ENCODE results near the gene UTF1. TPM values are rescaled to one million over a fixed set of nuclear protein-coding genes. Genes with fewer than 3 reads are reported as not detected.
"Not testable (repeated sequence)": the region's sequence is repeated elsewhere in the genome, so short reads cannot be mapped to it uniquely, and the experiment has no call there.

UTF1 gene
- total RNA-seq, 2 donors from 2014 or later: 1.5 TPM; not detected in 1

DNA sequence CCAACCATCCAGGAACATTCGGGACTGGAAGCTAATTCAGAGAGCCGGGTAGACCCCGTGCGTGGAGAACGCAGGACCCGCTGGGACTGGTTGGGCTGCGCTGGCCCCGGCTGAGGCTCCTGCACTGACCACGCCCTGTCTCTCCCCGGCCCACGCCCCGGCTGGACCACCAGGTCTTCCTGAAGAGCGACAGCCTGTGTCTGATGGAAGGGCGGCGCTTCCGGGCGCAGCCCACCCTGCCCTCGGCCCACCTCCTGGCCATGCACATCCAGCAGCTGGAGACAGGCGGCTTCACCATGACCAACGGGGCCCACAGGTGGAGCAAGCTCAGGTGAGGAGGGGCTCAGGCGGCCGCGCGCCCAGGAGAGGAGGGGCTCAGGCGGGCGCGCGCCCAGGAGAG, 10.2 kb upstream of the UTF1 start:
- H3K4me3 Mint-ChIP-seq: peak overlapping the region; percentile 42
- Histone ChIP-seq H3K4me1 (ENCODE audit: control insufficient read depth, insufficient read depth, low read length) (no peaks in the 10 kb centered on the region), H3K27me3 (ENCODE audit: control insufficient read depth, insufficient read depth, low read length, poor library complexity, severe bottlenecking) (peaks cover 4% of the 10 kb centered on the region), H3K36me3 (ENCODE audit: control insufficient read depth, insufficient read depth, low read length) (no peaks in the 10 kb centered on the region), H3K4me3 (ENCODE audit: low read length) (no peak overlapping the region), H3K27ac (ENCODE audit: low read depth, low read length) (no peak overlapping the region), H3K9me3 (ENCODE audit: control insufficient read depth, low read length) (no peaks in the 10 kb centered on the region), H3K9ac (ENCODE audit: extremely low read depth, low read length, poor library complexity, severe bottlenecking) (no peak overlapping the region)
- no peaks in the 10 kb centered on the region for H3K9me3 Mint-ChIP-seq
- 36 to 44% methylated on average over 15 to 27 of the region's 28 CpGs for WGBS, 2 experiments (ENCODE audit: insufficient coverage in 1 of 2, insufficient read length in 1 of 2)
- H3K36me3 Mint-ChIP-seq (ENCODE audit: low read depth): no peaks in the 10 kb centered on the region
- peaks cover 2% of the 10 kb centered on the region for H3K4me1 Mint-ChIP-seq
- DNase-seq: peak; percentile 91
- TF ChIP-seq CTCF (conservative IDR thresholded peaks at IDR 0.05): no peak
- H3K27ac Mint-ChIP-seq: no peak overlapping the region
- peaks cover 6% of the 10 kb centered on the region for H3K27me3 Mint-ChIP-seq (ENCODE audit: insufficient read depth)

DNA sequence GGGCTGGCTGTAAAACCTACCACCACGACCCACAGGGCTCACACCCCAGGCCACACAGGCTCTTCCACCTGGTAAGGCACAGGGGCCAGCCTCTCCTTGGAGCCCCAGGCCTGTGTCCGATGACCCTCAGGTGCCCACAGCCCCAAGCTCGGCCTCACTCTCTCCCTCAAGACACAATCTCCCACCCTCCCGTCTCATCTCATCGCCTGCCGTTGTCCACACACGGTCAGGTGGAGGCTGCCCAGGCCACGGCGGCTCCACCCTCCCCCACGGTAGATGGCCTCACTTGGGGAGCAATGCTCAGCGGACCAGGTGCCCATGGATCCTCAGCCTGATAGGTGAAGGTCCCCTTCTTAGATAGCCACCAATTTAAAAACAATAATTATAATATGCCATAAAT, 8.7 kb upstream of the UTF1 start:
- peaks cover 12% of the 10 kb centered on the region for H3K27me3 Mint-ChIP-seq (ENCODE audit: insufficient read depth)
- H3K27ac ChIP-seq (ENCODE audit: low read depth, low read length): no peak overlapping the region

GRCh38 chr10:133221756-133222155, 8.3 kb upstream of the UTF1 start:
- H3K4me1 ChIP-seq (ENCODE audit: control insufficient read depth, insufficient read depth, low read length); H3K27me3 ChIP-seq (ENCODE audit: control insufficient read depth, insufficient read depth, low read length, poor library complexity, severe bottlenecking); H3K4me3 ChIP-seq (ENCODE audit: low read length); H3K9ac ChIP-seq (ENCODE audit: extremely low read depth, low read length, poor library complexity, severe bottlenecking); H3K4me3 Mint-ChIP-seq; H3K36me3 ChIP-seq (ENCODE audit: control insufficient read depth, insufficient read depth, low read length); H3K4me1 Mint-ChIP-seq; H3K36me3 Mint-ChIP-seq (ENCODE audit: low read depth); DNase-seq; H3K9me3 Mint-ChIP-seq; H3K27ac ChIP-seq (ENCODE audit: low read depth, low read length); H3K9me3 ChIP-seq (ENCODE audit: control insufficient read depth, low read length); H3K27ac Mint-ChIP-seq: not testable (repeated sequence)
- WGBS, 2 experiments (ENCODE audit: insufficient coverage in 1 of 2, insufficient read length in 1 of 2): 92 to 94% methylated on average over 4 to 16 of the region's 22 CpGs
- peaks cover 17% of the 10 kb centered on the region for H3K27me3 Mint-ChIP-seq (ENCODE audit: insufficient read depth)

More for the DNA sequence above, 8.7 kb upstream of the UTF1 start:
- Mint-ChIP-seq H3K9me3 (no peaks in the 10 kb centered on the region), H3K27ac (no peak overlapping the region), H3K4me3 (peak overlapping the region; percentile 41), H3K36me3 (ENCODE audit: low read depth) (no peaks in the 10 kb centered on the region), H3K4me1 (peaks cover 5% of the 10 kb centered on the region)
- Histone ChIP-seq H3K4me1 (ENCODE audit: control insufficient read depth, insufficient read depth, low read length) (no peaks in the 10 kb centered on the region), H3K36me3 (ENCODE audit: control insufficient read depth, insufficient read depth, low read length) (no peaks in the 10 kb centered on the region), H3K9ac (ENCODE audit: extremely low read depth, low read length, poor library complexity, severe bottlenecking) (no peak overlapping the region), H3K9me3 (ENCODE audit: control insufficient read depth, low read length) (no peaks in the 10 kb centered on the region), H3K27me3 (ENCODE audit: control insufficient read depth, insufficient read depth, low read length, poor library complexity, severe bottlenecking) (peaks cover 4% of the 10 kb centered on the region), H3K4me3 (ENCODE audit: low read length) (no peak overlapping the region)
- no peak for DNase-seq
- TF ChIP-seq CTCF (conservative IDR thresholded peaks at IDR 0.05): no peak
- WGBS, 2 experiments (ENCODE audit: insufficient coverage in 1 of 2, insufficient read length in 1 of 2): 87 to 88% methylated on average over 7 to 11 of the region's 11 CpGs

DNA sequence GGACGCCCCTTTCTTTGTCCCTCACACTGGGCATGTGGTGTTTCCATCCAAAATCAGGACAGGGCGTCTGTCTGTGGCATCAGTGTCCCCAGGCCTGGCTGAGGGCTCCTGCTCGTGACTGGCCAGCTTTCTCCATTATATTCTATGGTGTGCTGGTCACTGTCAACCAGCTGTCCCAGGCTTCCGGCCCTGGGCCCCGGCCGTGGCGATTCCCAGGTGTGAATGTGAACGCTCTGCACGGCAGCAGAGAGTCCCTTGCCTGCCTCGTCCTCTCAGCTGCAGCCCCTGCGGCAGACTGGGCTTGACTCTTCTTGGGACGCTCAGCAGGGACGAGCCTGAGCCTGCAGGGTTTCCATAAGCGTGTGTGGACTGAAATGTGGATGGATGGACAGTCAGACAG, 5.9 kb upstream of the UTF1 start:
- Mint-ChIP-seq H3K36me3 (ENCODE audit: low read depth) (no peaks in the 10 kb centered on the region), H3K27ac (no peak overlapping the region), H3K4me1 (peaks cover 5% of the 10 kb centered on the region), H3K27me3 (ENCODE audit: insufficient read depth) (peaks cover 38% of the 10 kb centered on the region), H3K9me3 (peaks cover under 1% of the 10 kb centered on the region), H3K4me3 (no peak overlapping the region)
- Histone ChIP-seq H3K9me3 (ENCODE audit: control insufficient read depth, low read length) (no peaks in the 10 kb centered on the region), H3K36me3 (ENCODE audit: control insufficient read depth, insufficient read depth, low read length) (no peaks in the 10 kb centered on the region), H3K27me3 (ENCODE audit: control insufficient read depth, insufficient read depth, low read length, poor library complexity, severe bottlenecking) (peaks cover 30% of the 10 kb centered on the region), H3K4me1 (ENCODE audit: control insufficient read depth, insufficient read depth, low read length) (no peaks in the 10 kb centered on the region), H3K4me3 (ENCODE audit: low read length) (no peak overlapping the region), H3K27ac (ENCODE audit: low read depth, low read length) (no peak overlapping the region), H3K9ac (ENCODE audit: extremely low read depth, low read length, poor library complexity, severe bottlenecking) (no peak overlapping the region)
- TF ChIP-seq CTCF (conservative IDR thresholded peaks at IDR 0.05): no peak
- DNase-seq: no peak
- WGBS, 2 experiments (ENCODE audit: insufficient coverage in 1 of 2, insufficient read length in 1 of 2): 91 to 100% methylated on average over 5 to 14 of the region's 14 CpGs
